ENCODE data around the gene ANKRD28. TPM values are rescaled to one million over a fixed set of nuclear protein-coding genes. Genes with fewer than 3 reads are reported as not detected.

Gene ANKRD28
- total and polyA plus RNA-seq, 5 donors = 3.8 to 14.3 (median 9.5) TPM

DNA sequence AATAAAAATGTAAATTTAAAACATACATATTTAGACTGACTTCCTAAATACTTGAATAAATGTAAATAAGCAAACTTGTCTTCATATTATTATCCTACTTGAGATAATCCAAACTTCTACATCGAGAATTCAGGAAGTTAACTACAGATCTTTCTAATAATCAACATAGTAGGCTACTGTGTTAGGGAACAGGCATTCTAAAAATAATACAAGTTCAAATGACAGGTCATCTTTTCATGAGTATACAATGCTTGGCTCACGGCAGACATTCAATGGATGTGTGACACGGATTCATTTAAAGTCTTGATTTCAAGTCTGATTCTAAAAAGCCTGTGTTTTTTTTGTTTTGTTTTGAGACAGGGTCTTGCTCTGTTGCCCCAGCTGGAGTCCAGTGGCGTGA lies 107.5 kb downstream of the ANKRD28 start:
- no peak overlapping the region for H3K4me3 ChIP-seq (ENCODE audit: low read length)
- DNase-seq (no peak), ATAC-seq (no peak)
- no peaks in the 10 kb centered on the region for H3K27me3 ChIP-seq (ENCODE audit: control insufficient read depth, insufficient read depth)
- intact Hi-C loops (cut with DNase I) = no loop called here
- H3K9me3 ChIP-seq (ENCODE audit: control insufficient read depth, low read length) = no peaks in the 10 kb centered on the region
- WGBS = 66% methylated on average over 4 of the region's 4 CpGs
- H3K4me1 ChIP-seq (ENCODE audit: control insufficient read depth, insufficient read depth, low read length) = no peaks in the 10 kb centered on the region
- no peak overlapping the region for H3K27ac ChIP-seq (ENCODE audit: low read length)

DNA sequence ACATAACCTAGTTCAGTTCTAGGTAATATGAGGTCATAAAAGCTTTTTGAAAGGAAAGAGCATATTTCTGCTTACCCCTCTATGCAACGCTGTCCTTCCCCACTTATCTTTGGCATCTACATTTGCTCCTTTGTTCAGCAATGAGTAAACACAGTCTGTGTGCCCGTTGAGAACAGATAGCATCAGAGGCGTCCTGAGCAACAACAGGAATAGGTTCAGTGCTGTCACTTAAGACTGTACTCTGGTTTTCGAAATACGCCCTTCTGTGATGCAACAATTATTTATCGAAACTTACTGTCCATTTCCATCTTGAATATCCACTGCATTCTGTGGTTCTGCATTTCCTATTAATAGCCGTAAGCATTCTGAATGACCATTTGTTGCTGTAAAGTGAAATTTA lies 111.9 kb downstream of the ANKRD28 start:
- Histone ChIP-seq H3K4me3 (ENCODE audit: low read length) (no peak overlapping the region), H3K27ac (ENCODE audit: low read length) (no peak overlapping the region), H3K9me3 (ENCODE audit: control insufficient read depth, low read length) (no peaks in the 10 kb centered on the region), H3K4me1 (ENCODE audit: control insufficient read depth, insufficient read depth, low read length) (no peaks in the 10 kb centered on the region), H3K27me3 (ENCODE audit: control insufficient read depth, insufficient read depth) (no peaks in the 10 kb centered on the region)
- intact Hi-C loops (cut with DNase I) = no loop called here
- no peak for ATAC-seq
- no peak for DNase-seq
- WGBS = 83% methylated on average over 7 of the region's 7 CpGs

DNA sequence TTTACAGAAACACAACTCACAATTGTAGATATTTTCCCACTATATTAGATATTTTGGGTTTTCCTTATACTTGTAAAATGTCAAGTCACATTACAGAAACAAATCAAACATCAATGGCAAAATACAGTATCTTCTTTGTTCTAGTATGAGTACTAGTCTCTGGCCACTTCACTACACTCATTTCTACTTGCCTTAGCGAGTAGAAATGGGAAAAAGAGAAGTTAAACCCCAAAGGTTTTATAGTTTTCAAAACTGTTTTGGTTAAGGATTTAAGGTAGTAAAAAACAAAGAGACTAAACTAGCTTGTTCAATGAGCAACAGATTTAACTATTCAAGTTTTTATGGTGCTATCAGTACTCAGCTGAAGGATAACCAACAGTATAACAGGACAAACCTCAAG lies 114.5 kb downstream of the ANKRD28 start:
- ATAC-seq (no peak), DNase-seq (no peak)
- Histone ChIP-seq H3K4me1 (ENCODE audit: control insufficient read depth, insufficient read depth, low read length) (no peaks in the 10 kb centered on the region), H3K9me3 (ENCODE audit: control insufficient read depth, low read length) (no peaks in the 10 kb centered on the region), H3K4me3 (ENCODE audit: low read length) (no peak overlapping the region), H3K27ac (ENCODE audit: low read length) (no peak overlapping the region), H3K27me3 (ENCODE audit: control insufficient read depth, insufficient read depth) (no peaks in the 10 kb centered on the region)
- intact Hi-C loops (cut with DNase I) = no loop called here
- WGBS = 57% methylated on average over 1 of the region's 1 CpG

DNA sequence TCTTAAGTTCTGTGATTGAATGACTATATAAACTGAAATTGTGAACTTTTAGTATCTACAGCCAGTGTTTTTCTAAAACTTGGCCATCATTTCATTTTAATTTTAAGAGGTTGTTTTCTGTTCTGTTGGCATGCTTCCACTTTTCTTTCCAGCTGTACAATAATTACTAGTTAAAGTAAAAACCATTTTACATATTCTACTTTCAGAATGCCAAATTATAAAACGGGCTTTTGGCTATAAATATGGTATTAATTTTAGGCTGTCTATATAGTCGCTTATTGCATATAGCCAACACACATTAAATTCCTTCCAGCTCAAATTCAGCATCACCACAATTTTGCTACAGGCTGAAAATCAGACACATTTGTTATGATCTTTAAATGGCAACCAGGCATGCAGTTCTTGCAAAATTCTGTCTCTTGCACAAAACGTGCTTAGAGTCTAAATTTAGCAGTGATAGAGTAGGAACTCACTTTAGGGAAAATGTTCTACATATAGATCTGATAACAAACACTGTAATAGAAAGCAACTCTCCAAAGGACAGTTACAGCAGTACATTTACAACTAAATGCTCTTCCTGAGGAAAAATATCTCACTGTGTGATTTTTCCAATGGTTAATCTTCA lies 115.1 kb downstream of the ANKRD28 start:
- Histone ChIP-seq H3K9me3 (ENCODE audit: control insufficient read depth, low read length) (no peaks in the 10 kb centered on the region), H3K27me3 (ENCODE audit: control insufficient read depth, insufficient read depth) (no peaks in the 10 kb centered on the region), H3K4me1 (ENCODE audit: control insufficient read depth, insufficient read depth, low read length) (no peaks in the 10 kb centered on the region), H3K4me3 (ENCODE audit: low read length) (no peak overlapping the region), H3K27ac (ENCODE audit: low read length) (no peak overlapping the region)
- DNase-seq (no peak), ATAC-seq (no peak)
- WGBS = 30% methylated on average over 3 of the region's 3 CpGs
- intact Hi-C loops (cut with DNase I) = no loop called here

DNA sequence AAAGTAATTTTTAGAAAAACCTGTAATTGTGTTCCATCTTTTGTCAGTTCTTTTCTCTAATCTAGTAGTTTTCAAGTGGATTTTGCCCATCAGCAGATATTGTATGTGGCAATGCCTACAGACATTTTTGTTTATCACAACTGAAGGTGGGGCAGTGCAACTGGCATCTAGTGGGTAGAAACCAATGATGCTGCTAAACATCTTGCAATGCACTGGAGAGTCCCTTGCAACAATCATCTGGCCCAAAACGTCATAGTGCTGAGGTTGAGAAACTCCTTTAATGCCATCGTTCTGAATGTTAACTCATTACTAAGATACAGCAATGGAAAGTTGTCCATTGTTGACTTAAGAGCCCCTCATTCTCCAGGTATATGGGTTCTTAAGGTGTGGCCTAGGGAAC lies 116.1 kb downstream of the ANKRD28 start:
- ATAC-seq = no peak
- H3K27me3 ChIP-seq (ENCODE audit: control insufficient read depth, insufficient read depth) = no peaks in the 10 kb centered on the region
- DNase-seq = no peak
- H3K4me1 ChIP-seq (ENCODE audit: control insufficient read depth, insufficient read depth, low read length) = no peaks in the 10 kb centered on the region
- no peaks in the 10 kb centered on the region for H3K9me3 ChIP-seq (ENCODE audit: control insufficient read depth, low read length)
- H3K4me3 ChIP-seq (ENCODE audit: low read length) = no peak overlapping the region
- intact Hi-C loops (cut with DNase I) = no loop called here
- WGBS = 72% methylated on average over 2 of the region's 2 CpGs
- H3K27ac ChIP-seq (ENCODE audit: low read length) = no peak overlapping the region

DNA sequence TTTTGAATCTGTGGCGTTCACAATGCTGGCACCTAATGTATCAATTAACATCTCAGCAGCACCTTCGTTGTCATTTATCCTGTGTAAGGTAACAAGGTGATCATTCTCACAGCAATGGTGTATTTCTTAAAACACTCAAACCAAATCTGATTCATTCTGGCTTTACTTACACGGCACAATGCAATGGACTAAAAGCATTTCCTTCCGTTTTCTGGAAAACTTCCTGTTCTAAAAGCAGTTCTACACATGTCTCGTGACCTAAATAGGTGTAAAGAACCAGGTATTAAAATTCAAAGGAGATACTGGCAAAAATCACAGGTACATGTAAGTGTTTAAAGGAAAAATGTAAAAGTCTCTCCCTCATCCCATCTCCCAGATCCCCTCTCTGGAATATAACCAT lies 118.5 kb downstream of the ANKRD28 start:
- H3K27me3 ChIP-seq (ENCODE audit: control insufficient read depth, insufficient read depth) = no peaks in the 10 kb centered on the region
- no peak overlapping the region for H3K4me3 ChIP-seq (ENCODE audit: low read length)
- 76% methylated on average over 5 of the region's 5 CpGs for WGBS
- ATAC-seq (no peak), DNase-seq (no peak)
- H3K9me3 ChIP-seq (ENCODE audit: control insufficient read depth, low read length) = no peaks in the 10 kb centered on the region
- intact Hi-C loops (cut with DNase I) = no loop called here
- H3K4me1 ChIP-seq (ENCODE audit: control insufficient read depth, insufficient read depth, low read length) = no peaks in the 10 kb centered on the region
- no peak overlapping the region for H3K27ac ChIP-seq (ENCODE audit: low read length)

DNA sequence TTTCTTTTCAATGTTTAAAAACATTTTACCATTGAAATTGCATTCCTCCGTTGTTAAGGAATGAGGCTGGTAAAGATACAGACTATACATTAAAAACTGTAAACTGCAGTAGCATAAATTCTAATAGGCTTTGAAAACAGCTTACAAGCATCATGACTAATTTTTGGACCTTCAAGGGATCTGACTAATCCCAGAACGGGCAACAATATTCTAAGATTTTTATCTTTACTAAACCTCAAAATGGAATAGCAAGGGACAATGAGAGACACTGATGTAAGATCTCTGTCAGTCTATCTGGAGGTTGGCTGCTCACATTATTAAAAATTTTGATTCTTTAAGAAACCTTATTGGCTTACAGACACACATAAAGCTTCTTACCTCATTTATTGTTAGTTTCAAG lies 121.5 kb downstream of the ANKRD28 start:
- H3K9me3 ChIP-seq (ENCODE audit: control insufficient read depth, low read length) = no peaks in the 10 kb centered on the region
- no peaks in the 10 kb centered on the region for H3K4me1 ChIP-seq (ENCODE audit: control insufficient read depth, insufficient read depth, low read length)
- no peaks in the 10 kb centered on the region for H3K27me3 ChIP-seq (ENCODE audit: control insufficient read depth, insufficient read depth)
- intact Hi-C loops (cut with DNase I) = no loop called here
- 95% methylated on average over 2 of the region's 2 CpGs for WGBS
- no peak overlapping the region for H3K4me3 ChIP-seq (ENCODE audit: low read length)
- no peak for ATAC-seq
- no peak overlapping the region for H3K27ac ChIP-seq (ENCODE audit: low read length)
- DNase-seq = no peak

DNA sequence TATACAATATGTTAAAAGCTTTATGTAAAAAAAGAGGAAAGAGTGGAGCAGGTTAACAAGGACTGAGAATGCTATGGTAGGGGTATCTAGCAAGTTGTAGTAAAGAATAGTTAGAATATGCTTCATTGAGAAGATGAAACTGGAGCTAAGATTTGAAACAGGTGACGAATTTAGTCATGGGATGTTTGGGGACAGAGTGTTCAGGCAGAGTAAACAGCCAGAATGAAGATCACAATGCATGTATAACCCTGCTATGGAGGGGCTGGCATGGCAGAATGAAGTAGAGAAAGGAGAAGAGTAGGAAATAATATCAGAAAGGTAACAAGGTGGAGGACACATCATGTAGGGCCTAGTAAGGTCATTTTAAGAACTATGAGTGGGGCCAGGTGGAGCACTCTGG lies 124.2 kb downstream of the ANKRD28 start:
- no peak for ATAC-seq
- intact Hi-C loops (cut with DNase I) = no loop called here
- Histone ChIP-seq H3K27ac (ENCODE audit: low read length) (no peak overlapping the region), H3K4me3 (ENCODE audit: low read length) (no peak overlapping the region), H3K4me1 (ENCODE audit: control insufficient read depth, insufficient read depth, low read length) (no peaks in the 10 kb centered on the region), H3K9me3 (ENCODE audit: control insufficient read depth, low read length) (no peaks in the 10 kb centered on the region), H3K27me3 (ENCODE audit: control insufficient read depth, insufficient read depth) (no peaks in the 10 kb centered on the region)
- WGBS = 95% methylated on average over 1 of the region's 1 CpG
- no peak for DNase-seq

DNA sequence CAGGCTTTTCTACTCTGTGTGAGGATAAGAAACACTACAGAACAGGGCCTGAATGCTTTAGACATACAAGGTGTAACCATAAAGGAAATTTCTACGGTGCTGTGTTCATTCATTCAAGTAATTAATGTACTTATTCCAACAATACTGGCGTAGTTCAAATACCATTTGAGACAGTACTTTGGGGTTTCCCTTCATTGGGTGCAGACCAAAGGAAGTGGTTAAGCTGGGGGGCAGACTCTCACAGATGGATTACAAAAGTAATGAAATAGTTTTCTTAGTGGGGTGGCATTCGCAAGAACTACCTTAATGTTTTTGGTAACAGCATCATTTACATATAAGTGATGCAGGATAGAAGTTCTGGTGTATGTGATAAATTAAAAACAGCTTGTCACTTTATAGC lies 130.3 kb downstream of the ANKRD28 start:
- Histone ChIP-seq H3K27ac (ENCODE audit: low read length) (no peak overlapping the region), H3K4me1 (ENCODE audit: control insufficient read depth, insufficient read depth, low read length) (no peaks in the 10 kb centered on the region), H3K9me3 (ENCODE audit: control insufficient read depth, low read length) (no peaks in the 10 kb centered on the region), H3K27me3 (ENCODE audit: control insufficient read depth, insufficient read depth) (no peaks in the 10 kb centered on the region), H3K4me3 (ENCODE audit: low read length) (no peak overlapping the region)
- ATAC-seq = no peak
- DNase-seq = no peak
- intact Hi-C loops (cut with DNase I) = no loop called here
- WGBS = 88% methylated on average over 3 of the region's 3 CpGs

DNA sequence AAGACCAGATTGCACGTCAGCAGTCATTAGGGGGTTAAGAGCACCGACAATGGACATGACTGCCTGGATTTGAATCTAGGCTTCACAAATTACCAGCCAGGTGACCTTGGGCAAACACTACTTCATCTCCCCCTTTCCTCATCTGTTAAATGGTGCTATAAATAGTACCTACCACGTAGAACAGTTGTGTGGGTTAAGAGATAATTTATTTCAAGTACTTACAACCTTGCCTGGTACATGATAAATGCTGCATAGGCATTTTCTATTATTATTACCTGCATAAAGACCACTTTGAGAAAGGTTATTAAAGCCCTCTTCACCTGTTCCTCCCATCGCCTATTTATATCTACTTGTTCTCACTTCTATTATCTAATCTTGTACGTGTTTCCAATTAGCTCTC lies 131.5 kb downstream of the ANKRD28 start:
- Histone ChIP-seq H3K9me3 (ENCODE audit: control insufficient read depth, low read length) (no peaks in the 10 kb centered on the region), H3K27ac (ENCODE audit: low read length) (no peak overlapping the region), H3K4me1 (ENCODE audit: control insufficient read depth, insufficient read depth, low read length) (no peaks in the 10 kb centered on the region), H3K27me3 (ENCODE audit: control insufficient read depth, insufficient read depth) (no peaks in the 10 kb centered on the region), H3K4me3 (ENCODE audit: low read length) (no peak overlapping the region)
- WGBS = 75% methylated on average over 5 of the region's 5 CpGs
- intact Hi-C loops (cut with DNase I) = no loop called here
- ATAC-seq (no peak), DNase-seq (no peak)

DNA sequence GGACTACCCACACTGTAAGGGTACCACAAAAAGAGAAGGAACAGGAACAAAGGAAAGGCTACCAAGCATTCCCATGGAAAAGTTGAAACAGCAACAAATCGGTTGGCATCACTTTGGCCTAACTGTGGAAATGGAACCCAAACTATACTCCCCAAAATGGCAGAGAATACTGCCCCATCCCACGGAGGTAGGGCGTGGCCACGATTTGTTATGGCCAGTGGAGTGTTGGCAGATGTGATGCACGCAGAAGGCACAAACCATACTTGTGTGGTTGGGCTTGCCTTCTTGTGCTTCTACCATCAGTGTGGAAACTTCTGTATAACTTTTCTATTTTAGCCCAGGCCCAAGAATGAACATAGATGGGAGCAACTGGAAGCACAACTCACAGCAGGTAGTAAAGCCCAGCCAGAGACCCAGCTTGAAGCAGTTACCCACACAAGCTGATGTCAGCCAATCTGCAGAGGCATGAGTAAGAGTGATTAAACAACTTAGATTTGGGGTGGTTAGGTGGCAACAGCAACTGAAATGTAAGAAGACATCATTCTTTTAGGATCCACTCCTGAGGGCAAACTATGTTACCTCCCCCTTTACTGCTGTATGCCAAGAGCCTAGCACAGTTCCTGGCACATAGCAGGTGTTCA lies 132.1 kb downstream of the ANKRD28 start:
- Histone ChIP-seq H3K27me3 (ENCODE audit: control insufficient read depth, insufficient read depth) (no peaks in the 10 kb centered on the region), H3K27ac (ENCODE audit: low read length) (no peak overlapping the region), H3K4me3 (ENCODE audit: low read length) (no peak overlapping the region), H3K4me1 (ENCODE audit: control insufficient read depth, insufficient read depth, low read length) (no peaks in the 10 kb centered on the region), H3K9me3 (ENCODE audit: control insufficient read depth, low read length) (no peaks in the 10 kb centered on the region)
- 94% methylated on average over 5 of the region's 5 CpGs for WGBS
- DNase-seq (no peak), ATAC-seq (no peak)
- intact Hi-C loops (cut with DNase I) = no loop called here

DNA sequence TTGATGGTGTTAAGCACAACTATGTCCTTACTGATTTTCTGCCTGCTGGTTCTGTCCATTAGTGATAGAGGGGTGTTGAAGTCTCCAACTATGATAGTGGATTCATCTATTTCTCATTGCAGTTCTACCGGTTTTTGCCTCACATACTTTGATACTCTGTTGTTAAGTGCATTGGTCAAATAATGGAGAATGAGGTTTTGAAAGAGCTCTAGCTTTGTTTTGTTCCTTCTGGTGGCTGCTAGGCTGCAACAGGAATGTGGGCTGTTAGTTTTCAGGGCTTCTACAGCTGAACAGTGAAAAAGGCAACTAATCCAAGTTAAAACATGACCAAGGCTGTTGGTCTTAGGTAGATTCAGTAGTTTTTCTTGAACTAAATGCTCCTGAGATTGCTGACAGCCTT lies 133.6 kb downstream of the ANKRD28 start:
- intact Hi-C loops (cut with DNase I) = no loop called here
- Histone ChIP-seq H3K4me1 (ENCODE audit: control insufficient read depth, insufficient read depth, low read length) (no peaks in the 10 kb centered on the region), H3K27me3 (ENCODE audit: control insufficient read depth, insufficient read depth) (no peaks in the 10 kb centered on the region), H3K9me3 (ENCODE audit: control insufficient read depth, low read length) (no peaks in the 10 kb centered on the region), H3K27ac (ENCODE audit: low read length) (no peak overlapping the region), H3K4me3 (ENCODE audit: low read length) (no peak overlapping the region)
- WGBS = 84% methylated on average over 1 of the region's 1 CpG
- DNase-seq (no peak), ATAC-seq (no peak)

Data from right cardiac atrium (tissue), 5 donors.